HepG2 (cell line): ENCODE results near the gene PRR23E.

Source experiments
- MED1 ChIP-seq: sonication (generic); formaldehyde crosslinking; IDR thresholded peaks from 2 replicates; pipeline ENCODE4 v1.4.0; 2020; ENCODE audit warnings: missing genetic modification reagents
- POLR2A ChIP-seq, 2 experiments: IDR thresholded peaks; 2 replicates each; pipeline ENCODE4 v1.6.1; 2011; ENCODE audit warnings: low read depth in 2 of 2, low read length in 2 of 2, mild to moderate bottlenecking in 1 of 2, moderate library complexity in 1 of 2; ENCODE audit not compliant: insufficient read depth in 1 of 2
- POLR2AphosphoS5 ChIP-seq: IDR thresholded peaks from 2 replicates; pipeline ENCODE4 v1.6.1; 2012; ENCODE audit warnings: low read depth, low read length
- TF ChIP-seq, protein P1 (sequence below): sonication (generic); formaldehyde crosslinking; IDR thresholded peaks from 2 replicates; pipeline ENCODE4 v1.5.0; 2020; ENCODE audit warnings: missing genetic modification reagents

DNA sequence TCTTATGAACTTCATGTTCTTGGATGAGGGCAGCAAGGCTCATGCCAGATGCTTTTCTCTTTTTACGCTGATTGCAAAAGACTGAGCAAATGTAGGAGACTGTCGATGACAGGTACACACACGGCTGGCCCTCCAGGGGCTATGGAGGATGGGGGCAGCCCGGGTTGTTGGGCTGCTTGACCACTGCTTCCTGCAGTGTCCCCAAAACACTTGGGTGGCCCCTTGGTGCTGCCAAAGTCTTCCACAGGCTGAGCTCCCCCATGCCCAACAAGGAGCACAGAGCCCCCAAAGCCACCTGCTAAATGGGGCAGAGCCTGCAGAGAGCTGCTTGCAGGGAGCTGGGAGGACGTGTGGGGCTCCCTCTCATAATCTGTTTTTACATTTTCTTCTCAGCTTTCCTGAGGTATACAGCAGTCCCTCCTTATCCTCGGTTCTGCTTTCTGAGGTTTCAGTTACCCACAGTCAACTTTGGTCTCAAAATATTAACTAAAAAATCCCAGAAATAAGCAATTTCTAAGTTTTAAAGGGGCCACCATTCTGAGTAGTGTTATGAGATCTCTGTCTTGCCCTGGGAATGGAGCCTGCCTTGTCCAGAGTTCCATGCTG lies 7.3 kb downstream of the PRR23E start:
- no peak for TF ChIP-seq MED1 (CRISPR knock-in tag)
- no peak for TF ChIP-seq POLR2AphosphoS5
- TF ChIP-seq POLR2A (IDR thresholded peaks at IDR 0.05; ENCODE audit: insufficient read depth in 1 of 2, low read depth in 2 of 2, low read length in 2 of 2): no peak
- TF ChIP-seq, protein P1, sequence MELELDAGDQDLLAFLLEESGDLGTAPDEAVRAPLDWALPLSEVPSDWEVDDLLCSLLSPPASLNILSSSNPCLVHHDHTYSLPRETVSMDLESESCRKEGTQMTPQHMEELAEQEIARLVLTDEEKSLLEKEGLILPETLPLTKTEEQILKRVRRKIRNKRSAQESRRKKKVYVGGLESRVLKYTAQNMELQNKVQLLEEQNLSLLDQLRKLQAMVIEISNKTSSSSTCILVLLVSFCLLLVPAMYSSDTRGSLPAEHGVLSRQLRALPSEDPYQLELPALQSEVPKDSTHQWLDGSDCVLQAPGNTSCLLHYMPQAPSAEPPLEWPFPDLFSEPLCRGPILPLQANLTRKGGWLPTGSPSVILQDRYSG (CRISPR knock-in tag): no peak
